Smooth muscle cell (in vitro differentiated cells): ENCODE data around the gene CD151. TPM values are rescaled to one million over a fixed set of nuclear protein-coding genes. Genes with fewer than 3 reads are reported as not detected.
A peak's percentile ranks its signal among the peaks of the same experiment; 100 is the strongest.

Source experiments
- DNase-seq: peaks from one replicate; lab custom pipeline; 2025; ENCODE audit not compliant: unreplicated experiment; lab: John Stamatoyannopoulos, UW
- H2AFZ ChIP-seq: fragments of 200-600 bp; sonication (generic); 2 replicates; pipeline ENCODE4 v1.6.0; 2016; ENCODE audit warnings: antibody characterized with exemption, low read depth, mild to moderate bottlenecking
- H3F3A ChIP-seq: fragments of 200-600 bp; sonication (generic); 2 replicates; pipeline ENCODE4 v1.6.0; 2017; ENCODE audit warnings: antibody characterized with exemption, low read depth
- H3K27ac ChIP-seq: fragments of 200-600 bp; sonication (generic); 2 replicates; pipeline ENCODE4 v1.5.1; 2016; ENCODE audit warnings: low read depth, mild to moderate bottlenecking
- H3K27me3 ChIP-seq: fragments of 200-600 bp; sonication (generic); 2 replicates; pipeline ENCODE4 v1.6.1; 2016; ENCODE audit warnings: low read depth, mild to moderate bottlenecking
- H3K36me3 ChIP-seq: fragments of 200-600 bp; sonication (generic); 2 replicates; pipeline ENCODE4 v1.5.1; 2016; ENCODE audit warnings: low read depth
- H3K4me1 ChIP-seq: fragments of 200-600 bp; sonication (generic); 2 replicates; pipeline ENCODE4 v1.5.1; 2016; ENCODE audit warnings: low read depth
- H3K4me2 ChIP-seq: fragments of 200-600 bp; sonication (generic); 2 replicates; pipeline ENCODE4 v1.6.0; 2016; ENCODE audit warnings: mild to moderate bottlenecking
- H3K4me3 ChIP-seq: fragments of 200-600 bp; sonication (generic); 2 replicates; pipeline ENCODE4 v1.5.1; 2016; ENCODE audit warnings: mild to moderate bottlenecking
- H3K79me2 ChIP-seq: fragments of 200-600 bp; sonication (generic); 2 replicates; pipeline ENCODE4 v1.6.0; 2016; ENCODE audit warnings: low read depth, mild to moderate bottlenecking
- H3K9ac ChIP-seq: fragments of 200-600 bp; sonication (generic); 2 replicates; pipeline ENCODE4 v1.6.0; 2016; ENCODE audit warnings: low read depth
- H3K9me3 ChIP-seq: fragments of 200-600 bp; sonication (generic); replicated peaks from 2 replicates; pipeline ENCODE4 v1.5.1; 2016; ENCODE audit warnings: low read depth
- H4K20me1 ChIP-seq: fragments of 200-600 bp; sonication (generic); 2 replicates; pipeline ENCODE4 v1.6.0; 2016; ENCODE audit warnings: low read depth
- WGBS: methylation state at CpG from one replicate; pipeline ENCODE4 v1.1.7; 2016; ENCODE audit warnings: low lambda C conversion rate; 5-methylcytosine and 5-hydroxymethylcytosine counted together
- polyA plus RNA-seq: library from polyadenylated mRNA; unstranded; fragments of >200 nt; fragmentation: Nextera tagmentation; extraction: Ambion mirVana; gene quantifications from 2 replicates; pipeline ENCODE4 v1.2.1, GENCODE V29; 2016
- total RNA-seq: library from RNA; depleted of rRNA; stranded (reverse); fragments of >200 nt; gene quantifications from 2 replicates; pipeline ENCODE4 v1.2.3, GENCODE V29; 2014
- TF ChIP-seq, protein P1 (sequence below): fragments of 200-600 bp; sonication (generic); IDR thresholded peaks from 2 replicates; pipeline ENCODE4 v1.5.1; 2017; ENCODE audit warnings: borderline replicate concordance, mild to moderate bottlenecking, antibody characterized with exemption; ENCODE audit not compliant: insufficient read depth, poor library complexity, severe bottlenecking

Gene CD151
- total and polyA plus RNA-seq, 2 experiments from 2014 or later, result 256 to 391 TPM

DNA sequence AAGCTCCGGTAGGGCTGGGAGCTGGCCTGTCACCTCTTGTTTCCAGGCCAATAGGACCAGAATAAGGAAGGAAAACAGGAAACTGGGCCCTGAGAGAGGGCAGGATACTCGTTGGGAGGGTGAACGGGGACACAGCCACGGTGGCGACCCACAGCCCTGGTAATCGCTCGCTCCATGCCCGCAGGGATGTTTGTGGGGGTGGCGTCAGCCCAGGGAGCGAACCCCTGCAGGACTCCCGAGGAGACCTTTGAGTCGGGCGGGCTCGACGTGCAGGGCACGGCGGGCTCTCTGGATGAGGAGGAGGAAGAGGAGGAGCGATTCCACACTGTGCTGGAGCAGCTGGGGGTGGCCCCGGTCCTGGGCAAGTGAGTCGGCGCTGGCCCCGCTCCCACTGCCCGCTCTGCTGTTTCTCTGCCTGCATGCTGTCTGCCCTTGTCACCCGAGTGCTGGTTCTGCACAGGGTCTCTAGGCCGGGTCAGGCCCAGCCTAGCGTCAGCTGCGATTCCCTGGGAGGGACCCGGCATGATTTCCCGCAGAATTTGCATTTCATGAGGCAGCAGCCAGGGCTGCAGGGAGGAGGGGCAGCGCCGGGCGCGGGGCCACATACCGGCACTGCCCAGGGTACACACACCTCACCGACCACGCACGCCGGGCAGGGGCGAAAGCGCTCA, 3.4 kb upstream of the CD151 start:
- peaks cover 6% of the 10 kb centered on the region for H3F3A ChIP-seq
- peaks cover 65% of the 10 kb centered on the region for H3K27me3 ChIP-seq
- H2AFZ ChIP-seq, result no peak overlapping the region
- peaks cover 12% of the 10 kb centered on the region for H3K79me2 ChIP-seq
- H3K36me3 ChIP-seq, result no peaks in the 10 kb centered on the region
- peaks cover 43% of the 10 kb centered on the region for H3K4me1 ChIP-seq
- H3K9ac ChIP-seq, result no peak overlapping the region
- H3K27ac ChIP-seq, result no peak overlapping the region
- DNase-seq, result no peak
- H3K9me3 ChIP-seq, result no peaks in the 10 kb centered on the region
- H3K4me3 ChIP-seq, result peak overlapping the region; percentile 43
- 12% methylated on average over 39 of the region's 40 CpGs for WGBS
- H3K4me2 ChIP-seq, result peak overlapping the region; percentile 85
- H4K20me1 ChIP-seq, result peaks cover 42% of the 10 kb centered on the region
- TF ChIP-seq, protein P1, sequence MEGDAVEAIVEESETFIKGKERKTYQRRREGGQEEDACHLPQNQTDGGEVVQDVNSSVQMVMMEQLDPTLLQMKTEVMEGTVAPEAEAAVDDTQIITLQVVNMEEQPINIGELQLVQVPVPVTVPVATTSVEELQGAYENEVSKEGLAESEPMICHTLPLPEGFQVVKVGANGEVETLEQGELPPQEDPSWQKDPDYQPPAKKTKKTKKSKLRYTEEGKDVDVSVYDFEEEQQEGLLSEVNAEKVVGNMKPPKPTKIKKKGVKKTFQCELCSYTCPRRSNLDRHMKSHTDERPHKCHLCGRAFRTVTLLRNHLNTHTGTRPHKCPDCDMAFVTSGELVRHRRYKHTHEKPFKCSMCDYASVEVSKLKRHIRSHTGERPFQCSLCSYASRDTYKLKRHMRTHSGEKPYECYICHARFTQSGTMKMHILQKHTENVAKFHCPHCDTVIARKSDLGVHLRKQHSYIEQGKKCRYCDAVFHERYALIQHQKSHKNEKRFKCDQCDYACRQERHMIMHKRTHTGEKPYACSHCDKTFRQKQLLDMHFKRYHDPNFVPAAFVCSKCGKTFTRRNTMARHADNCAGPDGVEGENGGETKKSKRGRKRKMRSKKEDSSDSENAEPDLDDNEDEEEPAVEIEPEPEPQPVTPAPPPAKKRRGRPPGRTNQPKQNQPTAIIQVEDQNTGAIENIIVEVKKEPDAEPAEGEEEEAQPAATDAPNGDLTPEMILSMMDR, result no peak

DNA sequence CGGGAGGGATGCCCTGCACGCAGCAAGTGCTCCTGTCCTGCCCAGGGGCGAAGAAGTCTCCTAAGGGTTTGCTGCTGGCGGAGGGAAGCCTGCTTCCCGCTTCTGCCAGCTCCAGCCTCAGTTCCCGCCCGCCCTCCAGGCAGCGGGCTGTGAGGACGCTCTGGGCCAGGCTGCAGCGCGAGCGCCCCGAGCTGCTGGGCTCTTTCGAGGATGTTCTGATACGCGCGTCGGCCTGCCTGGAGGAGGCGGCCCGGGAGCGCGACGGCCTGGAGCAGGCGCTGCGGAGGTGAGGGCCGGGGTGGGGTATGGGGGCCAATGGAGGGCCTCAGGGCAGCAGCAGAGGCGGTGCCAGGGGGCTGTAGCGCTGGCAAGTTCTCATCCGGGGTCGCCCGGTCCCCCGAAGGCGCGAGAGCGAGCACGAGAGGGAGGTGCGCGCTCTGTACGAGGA, 2.9 kb upstream of the CD151 start:
- Histone ChIP-seq H3K4me1 (peaks cover 44% of the 10 kb centered on the region), H2AFZ (no peak overlapping the region), H3K9me3 (no peaks in the 10 kb centered on the region), H3K9ac (no peak overlapping the region), H3K27me3 (peaks cover 65% of the 10 kb centered on the region), H3K36me3 (no peaks in the 10 kb centered on the region), H3K27ac (no peak overlapping the region), H3K4me2 (peak overlapping the region; percentile 85), H3K4me3 (peak overlapping the region; percentile 43), H3F3A (peaks cover 10% of the 10 kb centered on the region), H4K20me1 (peaks cover 47% of the 10 kb centered on the region), H3K79me2 (peaks cover 17% of the 10 kb centered on the region)
- WGBS, result 3% methylated on average over 39 of the region's 39 CpGs
- no peak for DNase-seq
- TF ChIP-seq, protein P1, result no peak

DNA sequence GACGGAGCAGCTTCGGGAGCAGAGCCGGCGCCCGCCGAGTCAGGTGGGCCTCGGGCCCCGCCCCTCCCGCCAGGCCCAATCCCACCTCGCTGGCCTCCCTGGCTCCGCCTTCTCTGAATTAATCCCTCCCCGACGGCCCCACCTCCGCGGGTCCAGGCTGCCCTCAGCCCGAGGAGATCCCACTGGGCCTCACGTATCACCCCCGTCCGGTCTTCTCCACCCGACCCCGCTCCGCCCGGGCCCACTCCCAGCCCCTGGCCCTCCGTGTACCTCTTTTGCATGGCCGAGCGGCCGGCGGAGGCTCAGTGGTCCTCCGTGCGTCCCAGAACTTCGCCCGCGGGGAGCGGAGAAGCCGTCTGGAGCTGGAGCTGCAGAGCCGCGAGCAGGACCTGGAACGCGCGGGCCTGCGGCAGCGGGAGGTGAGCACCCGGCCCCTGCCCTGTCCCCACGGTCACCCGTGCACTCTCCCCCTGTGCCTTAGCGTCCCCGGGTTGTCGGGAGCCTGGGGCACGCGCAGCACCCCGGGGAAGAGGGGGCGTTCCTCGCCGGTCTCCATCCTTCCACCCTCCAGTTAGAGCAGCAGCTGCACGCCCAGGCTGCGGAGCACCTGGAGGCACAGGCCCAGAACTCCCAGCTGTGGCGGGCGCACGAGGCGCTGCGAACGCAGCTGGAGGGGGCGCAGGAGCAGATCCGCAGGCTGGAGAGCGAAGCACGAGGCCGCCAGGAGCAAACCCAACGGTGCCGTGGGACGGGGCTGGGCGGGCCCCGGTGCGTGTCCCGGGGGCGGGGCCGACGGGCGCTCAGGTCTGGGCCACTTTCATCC, 2.2 kb upstream of the CD151 start:
- Histone ChIP-seq H3K27ac (no peak overlapping the region), H3K79me2 (peaks cover 17% of the 10 kb centered on the region), H3F3A (peaks cover 10% of the 10 kb centered on the region), H2AFZ (no peak overlapping the region), H4K20me1 (peaks cover 50% of the 10 kb centered on the region), H3K27me3 (peaks cover 59% of the 10 kb centered on the region), H3K36me3 (no peaks in the 10 kb centered on the region), H3K4me1 (peaks cover 44% of the 10 kb centered on the region), H3K9me3 (no peaks in the 10 kb centered on the region), H3K9ac (no peak overlapping the region), H3K4me3 (peak overlapping the region; percentile 43), H3K4me2 (peak overlapping the region; percentile 85)
- TF ChIP-seq, protein P1, result no peak
- DNase-seq, result no peak
- 3% methylated on average over 58 of the region's 78 CpGs for WGBS
